ENCODE data around the gene MESP2. TPM values are rescaled to one million over a fixed set of nuclear protein-coding genes. Genes with fewer than 3 reads are reported as not detected.
"Not testable (repeated sequence)": the region's sequence is repeated elsewhere in the genome, so short reads cannot be mapped to it uniquely, and the experiment has no call there.

MESP2 gene
- total RNA-seq, 1 donor from 2014 or later, result not detected

GRCh38 chr15:89777073-89777751, 1.1 kb downstream of the MESP2 start:
- intact Hi-C loops (cut with micrococcal nuclease), result no loop called here

GRCh38 chr15:89777782-89778380, 1.7 kb downstream of the MESP2 start:
- intact Hi-C loops (cut with micrococcal nuclease), result no loop called here

GRCh38 chr15:89778861-89779260, 2.7 kb downstream of the MESP2 start:
- intact Hi-C loops (cut with micrococcal nuclease), result no loop called here

GRCh38 chr15:89780601-89781000, 4.5 kb downstream of the MESP2 start:
- intact Hi-C loops (cut with micrococcal nuclease), result no loop called here

GRCh38 chr15:89781055-89781454, 4.9 kb downstream of the MESP2 start:
- intact Hi-C loops (cut with micrococcal nuclease), result no loop called here

GRCh38 chr15:89781891-89782618, 5.9 kb downstream of the MESP2 start:
- intact Hi-C loops (cut with micrococcal nuclease), result no loop called here

- intact Hi-C loops (cut with micrococcal nuclease), result not testable (repeated sequence)
Observed at GRCh38 chr15:89782619-89782950, 6.5 kb downstream of the MESP2 start.

GRCh38 chr15:89783111-89783860, 7.2 kb downstream of the MESP2 start:
- intact Hi-C loops (cut with micrococcal nuclease), result no loop called here

- intact Hi-C loops (cut with micrococcal nuclease), result no loop called here
Observed at GRCh38 chr15:89783861-89784685, 7.9 kb downstream of the MESP2 start.

- intact Hi-C loops (cut with micrococcal nuclease), result no loop called here
Observed at GRCh38 chr15:89784686-89784960, 8.5 kb downstream of the MESP2 start.

GRCh38 chr15:89785064-89785773, 9.1 kb downstream of the MESP2 start:
- intact Hi-C loops (cut with micrococcal nuclease), result no loop called here

- intact Hi-C loops (cut with micrococcal nuclease), result no loop called here
Observed at GRCh38 chr15:89785774-89786140, 9.6 kb downstream of the MESP2 start.

GRCh38 chr15:89787944-89788343, 11.8 kb downstream of the MESP2 start:
- intact Hi-C loops (cut with micrococcal nuclease), result no loop called here

- intact Hi-C loops (cut with micrococcal nuclease), result not testable (repeated sequence)
Observed at GRCh38 chr15:89788585-89788984, 12.5 kb downstream of the MESP2 start.

- intact Hi-C loops (cut with micrococcal nuclease), result no loop called here
Observed at GRCh38 chr15:89790206-89790605, 14.1 kb downstream of the MESP2 start.

- intact Hi-C loops (cut with micrococcal nuclease), result no loop called here
Observed at GRCh38 chr15:89790661-89791060, 14.5 kb downstream of the MESP2 start.

GRCh38 chr15:89792106-89792805, 16.1 kb downstream of the MESP2 start:
- intact Hi-C loops (cut with micrococcal nuclease), result no loop called here

- intact Hi-C loops (cut with micrococcal nuclease), result no loop called here
Observed at GRCh38 chr15:89794627-89795241, 18.6 kb downstream of the MESP2 start.

GRCh38 chr15:89795996-89796395, 19.9 kb downstream of the MESP2 start:
- intact Hi-C loops (cut with micrococcal nuclease), result no loop called here

Measured in T-helper 1 cell treated with Interleukin-12 subunit alpha and Interleukin-12 subunit beta and Interleukin-4 antibody, amounts not matched to agents 30 ng/mL and 1 ng/mL, for 36 hours (primary cell).